ENCODE data around the gene CTSZ. TPM values are rescaled to one million over a fixed set of nuclear protein-coding genes. Genes with fewer than 3 reads are reported as not detected.
A peak's percentile ranks its signal among the peaks of the same experiment; 100 is the strongest.

Gene CTSZ
- total RNA-seq, 1 experiment from 2014 or later, result 194 TPM

GRCh38 chr20:58963060-58963584 is 43.9 kb downstream of the CTSZ start:
- H4K20me1 ChIP-seq (ENCODE audit: insufficient read depth), result no peaks in the 10 kb centered on the region
- H3K9me3 ChIP-seq (ENCODE audit: insufficient read depth, low read depth), result no peaks in the 10 kb centered on the region
- ChIA-PET CTCF (interaction anchor here (0.7 kb wide), 1 partner anchor 10 kb away, joined by 3 read pairs; no protein-coding TSS in a partner anchor), POLR2A (ENCODE audit: unreplicated experiment) (no interaction called here)
- H3K27ac ChIP-seq, result no peak overlapping the region
- no peaks in the 10 kb centered on the region for H3K27me3 ChIP-seq (ENCODE audit: insufficient read depth, low read depth)
- no peaks in the 10 kb centered on the region for H3K79me2 ChIP-seq (ENCODE audit: low read depth)
- no peak for DNase-seq
- no TSS peak for BruUV-seq (replicated peaks)
- no peak overlapping the region for H2AFZ ChIP-seq
- H3K4me2 ChIP-seq, result no peak overlapping the region
- no peaks in the 10 kb centered on the region for H3K36me3 ChIP-seq (ENCODE audit: low read depth)
- H3K9me2 ChIP-seq (ENCODE audit: insufficient read depth), result no peaks in the 10 kb centered on the region
- H3K4me1 ChIP-seq (replicated peaks; ENCODE audit: insufficient read depth), result no peaks in the 10 kb centered on the region
- no peaks in the 10 kb centered on the region for H3F3A ChIP-seq (ENCODE audit: insufficient read depth, low read depth)
- TF ChIP-seq EZH2 (IDR thresholded peaks at IDR 0.05; ENCODE audit: low read depth) (no peak), CTCF (conservative IDR thresholded peaks at IDR 0.05) (no peak)
- H3K4me3 ChIP-seq, result no peak overlapping the region
- intact Hi-C loops (cut with micrococcal nuclease; ENCODE audit: unreplicated experiment), result no loop called here

- Histone ChIP-seq H3K27me3 (ENCODE audit: insufficient read depth, low read depth) (no peaks in the 10 kb centered on the region), H3K9me3 (ENCODE audit: insufficient read depth, low read depth) (no peaks in the 10 kb centered on the region), H3K36me3 (ENCODE audit: low read depth) (no peaks in the 10 kb centered on the region), H2AFZ (no peak overlapping the region), H3K79me2 (ENCODE audit: low read depth) (no peaks in the 10 kb centered on the region), H4K20me1 (ENCODE audit: insufficient read depth) (no peaks in the 10 kb centered on the region), H3K4me3 (no peak overlapping the region), H3K4me1 (replicated peaks; ENCODE audit: insufficient read depth) (no peaks in the 10 kb centered on the region), H3K9me2 (ENCODE audit: insufficient read depth) (no peaks in the 10 kb centered on the region), H3K4me2 (no peak overlapping the region), H3K27ac (no peak overlapping the region), H3F3A (ENCODE audit: insufficient read depth, low read depth) (no peaks in the 10 kb centered on the region)
- no peak for TF ChIP-seq CTCF (conservative IDR thresholded peaks at IDR 0.05)
- TF ChIP-seq EZH2 (IDR thresholded peaks at IDR 0.05; ENCODE audit: low read depth), result no peak
- intact Hi-C loops (cut with micrococcal nuclease; ENCODE audit: unreplicated experiment), result no loop called here
- POLR2A ChIA-PET (ENCODE audit: unreplicated experiment), result no interaction called here
- CTCF ChIA-PET, result interaction anchor here (0.7 kb wide), 1 partner anchor 248 kb away, joined by 3 read pairs; no protein-coding TSS in a partner anchor
- no TSS peak for BruUV-seq (replicated peaks)
- DNase-seq, result no peak
These were observed 47.4 kb downstream of the CTSZ start for GRCh38 chr20:58959652-58960051.

- no peak overlapping the region for H3K27ac ChIP-seq
- H3K27me3 ChIP-seq (ENCODE audit: insufficient read depth, low read depth), result no peaks in the 10 kb centered on the region
- H3K9me2 ChIP-seq (ENCODE audit: insufficient read depth), result no peaks in the 10 kb centered on the region
- CTCF ChIA-PET, result no interaction called here
- no peaks in the 10 kb centered on the region; the same call in 1 of the 2 replicates for H3K9me3 ChIP-seq (ENCODE audit: insufficient read depth, low read depth)
- peak in 1 of 2 experiments; percentile 64 for DNase-seq
- H4K20me1 ChIP-seq (ENCODE audit: insufficient read depth), result no peaks in the 10 kb centered on the region
- no peaks in the 10 kb centered on the region for H3F3A ChIP-seq (ENCODE audit: insufficient read depth, low read depth)
- no peak overlapping the region for H3K4me3 ChIP-seq
- H2AFZ ChIP-seq, result no peak overlapping the region
- H3K4me1 ChIP-seq (replicated peaks; ENCODE audit: insufficient read depth), result no peaks in the 10 kb centered on the region
- no peaks in the 10 kb centered on the region for H3K36me3 ChIP-seq (ENCODE audit: low read depth)
- TF ChIP-seq EZH2 (IDR thresholded peaks at IDR 0.05; ENCODE audit: low read depth) (no peak), CTCF (conservative IDR thresholded peaks at IDR 0.05) (no peak)
- intact Hi-C loops (cut with micrococcal nuclease; ENCODE audit: unreplicated experiment), result no loop called here
- H3K79me2 ChIP-seq (ENCODE audit: low read depth), result no peaks in the 10 kb centered on the region
- POLR2A ChIA-PET (ENCODE audit: unreplicated experiment), result no interaction called here
- no TSS peak for BruUV-seq (replicated peaks)
- no peak overlapping the region for H3K4me2 ChIP-seq
These were observed 51.0 kb downstream of the CTSZ start for GRCh38 chr20:58956078-58956477.

Data from PC-9 (cell line).